ENCODE data around the gene ZNF343.

GRCh38 chr20:2468581-2469407, 39.9 kb downstream of the ZNF343 start:
- TF ChIP-seq CTCF (IDR thresholded peaks at IDR 0.05 in 2 of 3, conservative IDR thresholded peaks at IDR 0.05 in 1 of 3; ENCODE audit: borderline replicate concordance in 1 of 3, insufficient read depth in 1 of 3, low read depth in 2 of 3, low read length in 2 of 3) (no peak), ATF3 (IDR thresholded peaks at IDR 0.05) (no peak), POLR2AphosphoS5 (IDR thresholded peaks at IDR 0.05; ENCODE audit: low read depth, low read length) (no peak), SIN3A (IDR thresholded peaks at IDR 0.05; ENCODE audit: low read depth) (no peak), REST (IDR thresholded peaks at IDR 0.05; ENCODE audit: low read depth) (no peak)
